HL-60 (cell line): ENCODE results near the gene HMGB1.

Experiments used
- DNase-seq, 2 experiments: peaks; one replicate each; pipeline ENCODE4 v3.0.0-alpha.2; 2010 to 2020; ENCODE audit warnings: low read depth in 1 of 2, low spot score in 1 of 2
- H3K27ac ChIP-seq: fragments of 250-450 bp; sonication (Bioruptor Pico); replicated peaks from 2 replicates; pipeline ENCODE4 v1.5.1; 2020; ENCODE audit warnings: mild to moderate bottlenecking, moderate library complexity
- H3K27me3 ChIP-seq: fragments of 250-450 bp; sonication (Bioruptor Pico); 2 replicates; pipeline ENCODE4 v1.5.1; 2021; ENCODE audit warnings: mild to moderate bottlenecking, moderate library complexity; ENCODE audit not compliant: insufficient read depth, poor library complexity, severe bottlenecking
- H3K4me3 ChIP-seq: replicated peaks from 2 replicates; pipeline ENCODE4 v1.5.1; 2011; ENCODE audit warnings: mild to moderate bottlenecking, control low read depth, low read length; ENCODE audit not compliant: insufficient read depth
- CTCF ChIP-seq: IDR thresholded peaks from one replicate; pipeline ENCODE4 v1.5.1; 2011; ENCODE audit warnings: low read length, control low read depth, inconsistent platforms; ENCODE audit not compliant: insufficient read depth
- GABPA ChIP-seq: IDR thresholded peaks from 2 replicates; pipeline ENCODE4 v1.6.1; 2012; ENCODE audit warnings: low read depth
- POLR2AphosphoS5 ChIP-seq: IDR thresholded peaks from 2 replicates; pipeline ENCODE4 v1.6.1; 2012; ENCODE audit warnings: low read depth
- REST ChIP-seq: IDR thresholded peaks from 2 replicates; pipeline ENCODE4 v1.6.1; 2012; ENCODE audit warnings: low read depth; ENCODE audit not compliant: insufficient replicate concordance
- SPI1 ChIP-seq: IDR thresholded peaks from 2 replicates; pipeline ENCODE4 v1.6.1; 2012; ENCODE audit warnings: low read depth, mild to moderate bottlenecking, borderline replicate concordance

HMGB1 gene

GRCh38 chr13:30504081-30504480, 38.3 kb upstream of the HMGB1 start:
- Histone ChIP-seq H3K27me3 (no peaks in the 10 kb centered on the region), H3K27ac (peak overlapping the region; percentile 43), H3K4me3 (no peak overlapping the region)
- TF ChIP-seq REST (no peak), GABPA (no peak), CTCF (no peak), POLR2AphosphoS5 (peak; percentile 53; the same call in 1 of the 2 replicates), SPI1 (no peak)
- DNase-seq, result peak; percentile 6 to 60

GRCh38 chr13:30502237-30502636, 36.5 kb upstream of the HMGB1 start:
- no peak overlapping the region for H3K4me3 ChIP-seq
- H3K27me3 ChIP-seq, result no peaks in the 10 kb centered on the region
- H3K27ac ChIP-seq, result no peak overlapping the region
- no peak for DNase-seq
- no peak for TF ChIP-seq POLR2AphosphoS5
- no peak for TF ChIP-seq REST
- no peak for TF ChIP-seq GABPA
- no peak for TF ChIP-seq CTCF
- no peak for TF ChIP-seq SPI1

- Histone ChIP-seq H3K27me3 (no peaks in the 10 kb centered on the region), H3K4me3 (no peak overlapping the region), H3K27ac (no peak overlapping the region)
- no peak for TF ChIP-seq REST
- no peak for TF ChIP-seq CTCF
- TF ChIP-seq GABPA, result no peak
- TF ChIP-seq POLR2AphosphoS5, result no peak
- no peak for TF ChIP-seq SPI1
- no peak for DNase-seq
These were observed 33.6 kb upstream of the HMGB1 start for GRCh38 chr13:30499338-30499737.
